Natural killer cell treated with Interleukin-12 subunit alpha and Interleukin-12 subunit beta and Interleukin-15 and Interleukin-18, amount 100 ng/mL, for 72 hours (primary cell): ENCODE results near the gene RETN. TPM values are rescaled to one million over a fixed set of nuclear protein-coding genes. Genes with fewer than 3 reads are reported as not detected.

ENCODE experiments used
- ATAC-seq, 2 donors: fragments of 150-1000 bp; cut with Tn5 transposase in 1 of 2; sonication (Bioruptor Pico), chemical (Tn5 transposase) in 1 of 2; 2 replicates each; pipeline ENCODE4 v1.10.0; 2021
- DNase-seq: peaks from one replicate; pipeline ENCODE4 v3.0.0; 2022; ENCODE audit warnings: low spot score
- H3K27ac Mint-ChIP-seq, 2 donors: 1 replicate in 1 of 2; 2 replicates in 1 of 2; pipeline ENCODE4 v1.8.0; 2022; ENCODE audit warnings: mixed read lengths in 2 of 2, mild to moderate bottlenecking in 1 of 2, moderate library complexity in 1 of 2
- H3K27me3 Mint-ChIP-seq, 2 donors: 1 replicate in 1 of 2; 2 replicates in 1 of 2; pipeline ENCODE4 v1.8.0; 2022; ENCODE audit warnings: mixed read lengths in 2 of 2
- H3K36me3 Mint-ChIP-seq: one replicate; pipeline ENCODE4 v1.8.0; 2022; ENCODE audit warnings: mixed read lengths
- H3K4me1 Mint-ChIP-seq, 2 donors: 1 replicate in 1 of 2; 2 replicates in 1 of 2; pipeline ENCODE4 v1.8.0; 2022; ENCODE audit warnings: low read depth in 2 of 2, mixed read lengths in 2 of 2, mild to moderate bottlenecking in 1 of 2
- H3K4me3 Mint-ChIP-seq: one replicate; pipeline ENCODE4 v1.8.0; 2022; ENCODE audit warnings: mixed read lengths
- H3K9me3 Mint-ChIP-seq: 2 replicates; pipeline ENCODE4 v1.8.0; 2022; ENCODE audit warnings: mixed read lengths
- total RNA-seq, 2 donors: library from RNA; stranded (reverse); gene quantifications; one replicate each; pipeline ENCODE4 v1.2.3, GENCODE V29; 2022

RETN gene
- total RNA-seq, 2 donors from 2014 or later, result not detected

GRCh38 chr19:7678971-7679751 is 10.3 kb downstream of the RETN start:
- H3K4me3 Mint-ChIP-seq, result peak overlapping the region; percentile 42
- H3K9me3 Mint-ChIP-seq, result no peaks in the 10 kb centered on the region
- peaks cover 26% of the 10 kb centered on the region in 2 donors for H3K27me3 Mint-ChIP-seq
- H3K27ac Mint-ChIP-seq, result peak overlapping the region in 1 of 2 donors; percentile 48
- H3K4me1 Mint-ChIP-seq, result peaks cover 17 to 40% of the 10 kb centered on the region in 2 donors
- H3K36me3 Mint-ChIP-seq, result no peaks in the 10 kb centered on the region
- peak in 1 of 2 donors; percentile 22 for ATAC-seq
- no peak for DNase-seq

GRCh38 chr19:7679771-7680605 is 11.1 kb downstream of the RETN start:
- Mint-ChIP-seq H3K27ac (peak overlapping the region in 1 of 2 donors; percentile 57), H3K9me3 (no peaks in the 10 kb centered on the region), H3K27me3 (peaks cover 22 to 26% of the 10 kb centered on the region in 2 donors), H3K36me3 (no peaks in the 10 kb centered on the region), H3K4me1 (peaks cover 12 to 36% of the 10 kb centered on the region in 2 donors), H3K4me3 (peak overlapping the region; percentile 42)
- no peak for ATAC-seq
- DNase-seq, result no peak

DNA sequence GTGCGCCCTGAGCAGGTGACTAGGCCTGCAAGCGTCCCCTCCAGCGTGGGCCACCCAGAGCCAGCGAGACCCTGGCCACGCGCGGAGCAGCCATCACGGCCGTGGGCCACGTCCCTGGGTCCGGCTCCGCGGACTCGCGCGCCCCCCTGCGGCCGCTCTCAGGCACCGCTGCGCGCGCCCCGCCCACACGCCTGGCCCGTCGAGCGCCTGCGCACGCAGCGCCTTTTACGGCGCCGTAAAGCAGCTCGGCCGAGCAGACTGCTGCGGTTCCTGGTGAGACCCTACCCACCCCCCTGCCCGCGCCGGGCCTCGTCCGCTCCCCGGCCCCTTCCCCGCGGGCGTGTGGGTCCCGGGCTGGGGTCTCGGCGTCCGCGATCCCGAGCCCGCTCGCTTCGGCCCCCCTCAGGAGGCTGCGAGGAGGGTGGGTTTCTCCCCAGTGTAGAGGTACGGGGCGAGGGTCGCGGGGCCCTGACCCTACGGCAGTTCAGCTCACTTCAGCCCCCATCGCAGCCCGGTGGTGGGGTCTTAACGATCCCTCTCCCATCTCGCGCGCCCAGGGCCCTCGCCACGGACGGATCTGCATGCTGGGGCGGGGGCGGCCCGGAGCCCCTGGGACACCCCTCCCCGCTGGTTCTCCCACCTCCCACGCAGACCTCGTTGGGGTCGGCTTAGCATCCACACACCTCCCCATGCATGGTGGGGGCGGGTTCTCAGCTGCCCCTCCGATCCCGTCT is 11.9 kb downstream of the RETN start, which contains the start of gene TRAPPC5:
TRAPPC5 (plus strand) TSS at position 228 of the 734 bp plus-strand sequence. CDS start 1,421 bp downstream, outside the sequence.
- Mint-ChIP-seq H3K27me3 (peaks cover 21 to 23% of the 10 kb centered on the region in 2 donors), H3K9me3 (no peaks in the 10 kb centered on the region), H3K4me3 (peak within 1 kb of the TSS; percentile 87), H3K4me1 (peaks cover 12 to 39% of the 10 kb centered on the region in 2 donors), H3K36me3 (no peaks in the 10 kb centered on the region), H3K27ac (peak within 1 kb of the TSS; percentile 75 to 79)
- DNase-seq (peak; percentile 90), ATAC-seq (peak; percentile 87 to 90)

DNA sequence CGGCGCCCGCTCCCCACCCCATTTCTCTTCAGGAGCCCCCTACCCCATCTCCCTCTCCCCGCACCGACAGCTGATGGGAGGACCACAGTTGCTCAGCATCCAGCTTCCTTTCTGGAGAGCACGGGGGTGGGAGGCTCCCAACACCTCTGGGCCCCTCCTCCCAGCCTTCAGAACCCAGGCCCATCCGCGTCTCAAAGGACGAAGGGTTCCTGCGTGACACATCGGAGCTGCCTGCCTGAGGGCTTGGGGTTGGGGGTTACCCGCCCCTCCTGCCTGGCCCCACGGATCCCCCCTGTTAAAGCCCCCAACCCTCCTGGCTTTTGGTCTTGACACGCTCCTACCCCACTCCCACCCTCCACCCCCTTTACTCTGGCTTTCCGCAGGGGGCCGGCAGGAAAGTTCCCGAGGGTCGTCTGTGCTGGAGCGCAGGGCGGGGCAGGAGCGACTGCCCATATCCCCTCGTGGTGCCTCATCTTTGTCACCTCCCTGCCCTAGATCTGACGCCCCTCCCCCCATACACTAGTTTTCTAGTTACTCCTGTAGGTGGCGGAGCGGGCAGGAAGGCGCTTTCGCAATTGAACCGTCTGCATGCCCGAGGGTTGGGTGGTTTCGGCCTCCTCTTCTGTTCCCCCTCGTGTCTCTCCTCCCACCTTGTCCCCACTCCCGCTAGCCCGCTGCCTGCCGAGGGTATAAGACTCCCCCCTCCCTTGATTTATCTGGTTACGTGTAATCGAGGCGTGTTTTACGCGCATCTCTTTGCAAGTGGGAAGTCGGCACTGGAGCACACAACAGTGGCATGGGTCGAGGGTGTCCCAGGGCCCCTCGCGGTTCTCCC is 12.7 kb downstream of the RETN start:
- ATAC-seq (peak; percentile 69 to 80), DNase-seq (peak; percentile 91)
- peaks cover 12 to 37% of the 10 kb centered on the region in 2 donors for H3K4me1 Mint-ChIP-seq
- H3K9me3 Mint-ChIP-seq, result no peaks in the 10 kb centered on the region
- no peaks in the 10 kb centered on the region for H3K36me3 Mint-ChIP-seq
- peaks cover 17 to 19% of the 10 kb centered on the region in 2 donors for H3K27me3 Mint-ChIP-seq
- H3K4me3 Mint-ChIP-seq, result peak overlapping the region; percentile 87
- H3K27ac Mint-ChIP-seq, result peak overlapping the region; percentile 75 to 79

DNA sequence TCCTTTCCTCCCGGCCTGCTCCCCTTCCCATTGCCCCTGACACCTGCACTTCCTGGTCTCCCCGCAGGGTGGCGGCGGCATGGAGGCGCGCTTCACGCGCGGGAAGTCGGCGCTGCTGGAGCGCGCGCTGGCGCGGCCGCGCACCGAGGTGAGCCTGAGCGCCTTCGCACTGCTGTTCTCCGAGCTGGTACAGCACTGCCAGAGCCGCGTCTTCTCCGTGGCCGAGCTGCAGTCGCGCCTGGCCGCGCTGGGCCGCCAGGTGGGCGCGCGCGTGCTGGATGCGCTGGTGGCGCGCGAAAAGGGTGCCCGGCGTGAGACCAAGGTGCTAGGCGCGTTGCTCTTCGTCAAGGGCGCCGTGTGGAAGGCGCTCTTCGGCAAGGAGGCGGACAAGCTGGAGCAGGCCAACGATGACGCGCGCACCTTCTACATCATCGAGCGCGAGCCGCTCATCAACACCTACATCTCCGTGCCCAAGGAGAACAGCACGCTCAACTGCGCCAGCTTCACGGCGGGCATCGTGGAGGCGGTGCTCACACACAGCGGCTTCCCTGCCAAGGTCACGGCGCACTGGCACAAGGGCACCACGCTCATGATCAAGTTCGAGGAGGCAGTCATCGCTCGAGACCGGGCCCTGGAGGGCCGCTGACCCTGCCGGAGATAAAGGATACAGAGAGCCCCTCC is 13.5 kb downstream of the RETN start:
- DNase-seq, result no peak
- Mint-ChIP-seq H3K4me3 (peak overlapping the region; percentile 87), H3K36me3 (no peaks in the 10 kb centered on the region), H3K27me3 (peaks cover 9 to 12% of the 10 kb centered on the region in 2 donors), H3K27ac (peak overlapping the region in 1 of 2 donors; percentile 79), H3K4me1 (peaks cover 12 to 34% of the 10 kb centered on the region in 2 donors), H3K9me3 (no peaks in the 10 kb centered on the region)
- ATAC-seq, result no peak

- Mint-ChIP-seq H3K4me1 (peaks cover 6 to 13% of the 10 kb centered on the region in 2 donors), H3K36me3 (no peaks in the 10 kb centered on the region), H3K4me3 (no peak overlapping the region), H3K27me3 (no peaks in the 10 kb centered on the region), H3K9me3 (no peaks in the 10 kb centered on the region), H3K27ac (no peak overlapping the region)
- ATAC-seq (no peak), DNase-seq (no peak)
Observed at GRCh38 chr19:7685546-7686445, 16.9 kb downstream of the RETN start.

- no peak for ATAC-seq
- H3K27me3 Mint-ChIP-seq, result no peaks in the 10 kb centered on the region
- H3K4me1 Mint-ChIP-seq, result peaks cover 0 to 7% of the 10 kb centered on the region in 2 donors
- no peak overlapping the region for H3K4me3 Mint-ChIP-seq
- no peaks in the 10 kb centered on the region for H3K36me3 Mint-ChIP-seq
- no peak for DNase-seq
- H3K27ac Mint-ChIP-seq, result no peak overlapping the region
- no peaks in the 10 kb centered on the region for H3K9me3 Mint-ChIP-seq
Observed at GRCh38 chr19:7687177-7687576, 18.3 kb downstream of the RETN start.

GRCh38 chr19:7689165-7689564 is 20.3 kb downstream of the RETN start:
- H3K4me3 Mint-ChIP-seq, result no peak overlapping the region
- DNase-seq, result no peak
- no peak overlapping the region for H3K27ac Mint-ChIP-seq
- ATAC-seq, result no peak
- H3K36me3 Mint-ChIP-seq, result no peaks in the 10 kb centered on the region
- H3K4me1 Mint-ChIP-seq, result peaks cover 0 to 4% of the 10 kb centered on the region in 2 donors
- H3K27me3 Mint-ChIP-seq, result no peaks in the 10 kb centered on the region
- H3K9me3 Mint-ChIP-seq, result no peaks in the 10 kb centered on the region

- H3K4me1 Mint-ChIP-seq, result no peaks in the 10 kb centered on the region
- no peak overlapping the region for H3K27ac Mint-ChIP-seq
- no peak overlapping the region for H3K4me3 Mint-ChIP-seq
- ATAC-seq (peak; percentile 53 to 65), DNase-seq (no peak)
- no peaks in the 10 kb centered on the region for H3K36me3 Mint-ChIP-seq
- no peaks in the 10 kb centered on the region for H3K9me3 Mint-ChIP-seq
- no peaks in the 10 kb centered on the region for H3K27me3 Mint-ChIP-seq
Observed at GRCh38 chr19:7690779-7691258, 22.0 kb downstream of the RETN start.

DNA sequence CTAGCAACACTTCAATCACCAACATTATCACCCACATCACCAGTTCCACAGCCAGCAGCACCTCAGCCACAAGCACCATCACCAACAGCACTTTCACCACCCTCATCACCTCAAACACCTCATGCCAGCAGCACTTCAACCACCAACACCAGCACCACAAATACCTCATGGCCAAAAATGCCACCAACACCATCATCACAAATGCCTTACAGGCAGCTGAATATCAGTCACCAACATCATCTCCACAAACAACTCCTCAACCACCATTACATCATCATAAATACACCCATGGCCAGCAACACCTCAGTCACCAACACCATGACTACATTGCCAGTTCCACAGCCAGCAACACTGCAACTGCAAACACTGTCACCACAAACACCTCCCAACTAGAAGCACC is 22.6 kb downstream of the RETN start:
- Mint-ChIP-seq H3K9me3 (no peaks in the 10 kb centered on the region), H3K4me1 (peaks cover 0 to under 1% of the 10 kb centered on the region in 2 donors), H3K27ac (no peak overlapping the region), H3K36me3 (no peaks in the 10 kb centered on the region), H3K27me3 (peaks cover 0 to 1% of the 10 kb centered on the region in 2 donors), H3K4me3 (no peak overlapping the region)
- DNase-seq (no peak), ATAC-seq (peak; percentile 56 to 74)

DNA sequence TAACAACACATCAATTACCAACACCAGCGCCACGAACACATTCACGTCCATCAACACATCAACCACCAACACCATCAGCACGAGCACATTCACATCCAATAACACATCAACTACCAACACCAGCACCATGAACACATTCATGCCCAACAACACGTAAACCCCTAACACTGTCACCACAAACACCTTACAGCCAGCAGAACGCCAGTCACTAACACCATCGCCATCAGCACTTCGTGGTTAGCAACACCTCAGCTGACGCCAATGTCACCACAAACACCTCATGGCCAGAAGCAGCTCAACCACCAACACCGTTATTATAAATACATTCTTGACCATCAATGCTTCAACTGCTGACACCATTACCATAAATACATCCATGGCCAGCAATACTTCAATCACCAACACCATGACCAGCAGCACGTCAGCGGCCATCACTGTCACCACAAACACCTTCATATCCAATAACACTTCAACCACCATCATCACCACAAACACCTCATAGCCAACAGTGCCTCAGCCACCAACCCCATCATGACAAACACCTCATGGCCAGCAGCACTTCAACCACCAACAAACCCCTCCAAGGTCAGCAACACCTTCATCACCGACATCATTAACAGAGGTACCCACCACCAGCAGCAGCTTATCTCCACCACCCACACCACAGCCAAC is 23.7 kb downstream of the RETN start:
- Mint-ChIP-seq H3K4me1 (peaks cover 0 to 2% of the 10 kb centered on the region in 2 donors), H3K36me3 (no peaks in the 10 kb centered on the region), H3K4me3 (no peak overlapping the region), H3K27me3 (peaks cover 0 to 3% of the 10 kb centered on the region in 2 donors), H3K27ac (no peak overlapping the region), H3K9me3 (no peaks in the 10 kb centered on the region)
- DNase-seq, result peak; percentile 73
- ATAC-seq, result peak; percentile 75 to 86
